H1 (cell line): ENCODE results near the gene ASB7. TPM values are rescaled to one million over a fixed set of nuclear protein-coding genes. Genes with fewer than 3 reads are reported as not detected.

ENCODE experiments used
- CTCF ChIA-PET: fragments of 300-600 bp; sonication (Branson Sonifier 250); formaldehyde crosslinking; loops from one replicate; lab custom pipeline; 2021; ENCODE audit not compliant: partially characterized antibody; lab: Charles Lee
- POLR2A ChIA-PET: fragments of 300-600 bp; sonication (Branson Sonifier 250); formaldehyde crosslinking; loops from one replicate; lab custom pipeline; 2021; ENCODE audit warnings: inconsistent platforms; ENCODE audit not compliant: partially characterized antibody; lab: Charles Lee
- DNase-seq, 2 experiments: peaks; one replicate each; pipeline versions ENCODE4 v3.0.0 to v3.0.0-alpha.2; 2010 to 2022; ENCODE audit warnings: low spot score in 2 of 2, low read depth in 1 of 2, mixed read lengths in 1 of 2
- FAIRE-seq: peaks from 2 replicates; lab custom pipeline; 2011; peaks lifted over from hg19 to GRCh38; lab: Jason Lieb, UNC
- H2AFZ ChIP-seq: 2 replicates; pipeline ENCODE4 v1.8.1; 2012; ENCODE audit warnings: low read length, inconsistent platforms
- H2AK5ac ChIP-seq: 2 replicates; pipeline ENCODE4 v1.6.1; 2013; ENCODE audit warnings: low read depth, low read length
- H2BK120ac ChIP-seq: replicated peaks from 2 replicates; pipeline ENCODE3; 2013; ENCODE audit warnings: low read depth, low read length, inconsistent platforms
- H2BK12ac ChIP-seq: 2 replicates; pipeline ENCODE4 v1.6.1; 2013; ENCODE audit warnings: low read depth, low read length
- H2BK15ac ChIP-seq: 2 replicates; pipeline ENCODE4 v1.6.1; 2013; ENCODE audit warnings: low read length
- H2BK20ac ChIP-seq: 2 replicates; pipeline ENCODE4 v1.6.1; 2013; ENCODE audit warnings: low read length
- H2BK5ac ChIP-seq: 2 replicates; pipeline ENCODE4 v1.6.1; 2013; ENCODE audit warnings: low read depth, low read length
- H3K14ac ChIP-seq: 2 replicates; pipeline ENCODE4 v1.6.1; 2013; ENCODE audit warnings: inconsistent platforms; ENCODE audit not compliant: insufficient read length
- H3K18ac ChIP-seq: 2 replicates; pipeline ENCODE4 v1.6.1; 2013; ENCODE audit warnings: low read length; ENCODE audit errors: extremely low read depth
- H3K23ac ChIP-seq: 2 replicates; pipeline ENCODE4 v1.6.1; 2013; ENCODE audit warnings: inconsistent platforms; ENCODE audit not compliant: insufficient read length
- H3K23me2 ChIP-seq: 2 replicates; pipeline ENCODE4 v1.6.1; 2013; ENCODE audit warnings: low read depth, low read length
- H3K27ac ChIP-seq: 2 replicates; pipeline ENCODE4 v1.6.1; 2011; ENCODE audit warnings: low read depth, low read length, inconsistent platforms
- H3K27me3 ChIP-seq, 4 experiments: replicated peaks in 1 of 4; 1 replicate in 1 of 4; 2 replicates in 3 of 4; pipeline versions ENCODE4 v1.6.1 to v1.8.1; 2011 to 2013; ENCODE audit warnings: low read length in 3 of 4, mild to moderate bottlenecking in 3 of 4, inconsistent platforms in 2 of 4, mixed read lengths in 2 of 4, moderate library complexity in 1 of 4; ENCODE audit not compliant: control insufficient read depth in 3 of 4, insufficient read depth in 3 of 4; ENCODE audit errors: extremely low read depth in 1 of 4
- H3K36me3 ChIP-seq, 4 experiments: 2 replicates each; pipeline versions ENCODE4 v1.6.1 to v1.8.1; 2011 to 2013; ENCODE audit warnings: mild to moderate bottlenecking in 4 of 4, low read length in 3 of 4, moderate library complexity in 2 of 4, control low read depth in 1 of 4, inconsistent platforms in 1 of 4; ENCODE audit not compliant: insufficient read depth in 4 of 4, control insufficient read depth in 2 of 4
- H3K4ac ChIP-seq: replicated peaks from 2 replicates; pipeline ENCODE3; 2013; ENCODE audit warnings: low read length, low read depth, mixed read lengths, inconsistent platforms; ENCODE audit not compliant: insufficient read length
- H3K4me1 ChIP-seq, 4 experiments: replicated peaks in 1 of 4; 1 replicate in 1 of 4; 2 replicates in 3 of 4; pipeline versions ENCODE4 v1.6.1 to v1.8.1; 2011 to 2013; ENCODE audit warnings: low read length in 3 of 4, inconsistent platforms in 2 of 4, mixed read lengths in 1 of 4; ENCODE audit not compliant: insufficient read depth in 4 of 4, control insufficient read depth in 3 of 4
- H3K4me2 ChIP-seq, 2 experiments: 2 replicates each; pipeline versions ENCODE4 v1.6.1 to v1.8.1; 2011 to 2013; ENCODE audit warnings: low read depth in 2 of 2, low read length in 2 of 2, control low read depth in 1 of 2, inconsistent platforms in 1 of 2, mild to moderate bottlenecking in 1 of 2; ENCODE audit not compliant: insufficient read depth in 1 of 2
- H3K4me3 ChIP-seq, 4 experiments: fragments of 200-600, 300-600 bp in 1 of 4; sonication (generic), shearing (Covaris generic), sonication (Bioruptor Twin) in 1 of 4; 2 replicates each; pipeline versions ENCODE4 v1.5.1 to v1.8.1; 2011 to 2016; ENCODE audit warnings: low read length in 4 of 4, low read depth in 3 of 4, control low read depth in 2 of 4, inconsistent platforms in 2 of 4, mild to moderate bottlenecking in 2 of 4, mixed read lengths in 1 of 4, moderate library complexity in 1 of 4; ENCODE audit not compliant: insufficient read depth in 2 of 4; ENCODE audit errors: extremely low read depth in 1 of 4
- H3K56ac ChIP-seq: replicated peaks from 2 replicates; pipeline ENCODE3; 2013; ENCODE audit warnings: low read depth, mild to moderate bottlenecking, mixed read lengths, low read length, inconsistent platforms; ENCODE audit not compliant: insufficient read length
- H3K79me1 ChIP-seq: 2 replicates; pipeline ENCODE4 v1.6.1; 2013; ENCODE audit warnings: low read depth, low read length, control low read depth
- H3K79me2 ChIP-seq, 2 experiments: 2 replicates each; pipeline versions ENCODE4 v1.6.1 to v1.8.1; 2012 to 2013; ENCODE audit warnings: low read length in 2 of 2, mild to moderate bottlenecking in 2 of 2, inconsistent platforms in 1 of 2; ENCODE audit not compliant: insufficient read depth in 2 of 2, control insufficient read depth in 1 of 2
- H3K9ac ChIP-seq, 4 experiments: replicated peaks in 1 of 4; 1 replicate in 1 of 4; 2 replicates in 3 of 4; pipeline versions ENCODE4 v1.6.1 to v1.8.1; 2011 to 2013; ENCODE audit warnings: low read depth in 3 of 4, low read length in 3 of 4, control low read depth in 2 of 4, mild to moderate bottlenecking in 2 of 4, moderate library complexity in 2 of 4, inconsistent platforms in 1 of 4; ENCODE audit errors: extremely low read depth in 1 of 4
- H3K9me3 ChIP-seq, 2 experiments: 2 replicates each; pipeline versions ENCODE4 v1.6.1 to v1.8.1; 2012 to 2013; ENCODE audit warnings: mild to moderate bottlenecking in 2 of 2, moderate library complexity in 2 of 2, control low read depth in 1 of 2, inconsistent platforms in 1 of 2, low read depth in 1 of 2, low read length in 1 of 2, mixed read lengths in 1 of 2; ENCODE audit not compliant: insufficient read depth in 2 of 2
- H4K20me1 ChIP-seq, 2 experiments: replicated peaks in 1 of 2; 2 replicates each; pipeline versions ENCODE3 to v1.8.1; 2011 to 2013; ENCODE audit warnings: inconsistent platforms in 2 of 2, low read length in 2 of 2, mild to moderate bottlenecking in 1 of 2; ENCODE audit not compliant: insufficient read depth in 2 of 2, control insufficient read depth in 1 of 2
- H4K5ac ChIP-seq: 2 replicates; pipeline ENCODE4 v1.6.1; 2013; ENCODE audit warnings: low read length, low read depth, mixed read lengths, inconsistent platforms; ENCODE audit not compliant: insufficient read length
- H4K8ac ChIP-seq: 2 replicates; pipeline ENCODE4 v1.8.0; 2013; ENCODE audit warnings: mild to moderate bottlenecking, moderate library complexity, low read length, inconsistent platforms; ENCODE audit not compliant: insufficient read depth; ENCODE audit errors: extremely low read depth
- H4K91ac ChIP-seq: replicated peaks from 2 replicates; pipeline ENCODE3; 2013; ENCODE audit warnings: low read length, mixed read lengths, inconsistent platforms; ENCODE audit not compliant: insufficient read length
- CHD1 ChIP-seq: IDR thresholded peaks from 2 replicates; pipeline ENCODE4 v1.6.1; 2012; ENCODE audit warnings: low read depth, low read length, improper control_type of control experiment
- FOSL1 ChIP-seq: IDR thresholded peaks from 2 replicates; pipeline ENCODE4 v1.6.1; 2011; ENCODE audit warnings: mild to moderate bottlenecking, low read depth, low read length, moderate library complexity; ENCODE audit not compliant: insufficient read depth
- GTF2F1 ChIP-seq: IDR thresholded peaks from 2 replicates; pipeline ENCODE4 v1.6.1; 2012; ENCODE audit warnings: low read depth, low read length, improper control_type of control experiment, borderline replicate concordance
- KDM4A ChIP-seq: IDR thresholded peaks from one replicate; pipeline ENCODE4 v1.7.1; 2012; ENCODE audit warnings: low read depth, mild to moderate bottlenecking, moderate library complexity, low read length, inconsistent platforms; ENCODE audit not compliant: severe bottlenecking
- MAX ChIP-seq: IDR thresholded peaks from 2 replicates; pipeline ENCODE4 v1.6.1; 2012; ENCODE audit warnings: inconsistent platforms
- NANOG ChIP-seq: IDR thresholded peaks from 2 replicates; pipeline ENCODE4 v1.6.1; 2011; ENCODE audit warnings: low read length, low read depth, mild to moderate bottlenecking, inconsistent platforms; ENCODE audit not compliant: insufficient read depth, poor library complexity, severe bottlenecking
- SP1 ChIP-seq: IDR thresholded peaks from 2 replicates; pipeline ENCODE4 v1.6.1; 2011; ENCODE audit warnings: low read depth, low read length
- SUZ12 ChIP-seq: fragments of 200-600 bp; sonication (generic); IDR thresholded peaks from 2 replicates; pipeline ENCODE4 v1.6.1; 2012; ENCODE audit warnings: mild to moderate bottlenecking, inconsistent platforms, low read length, moderate library complexity, mixed read lengths
- TAF1 ChIP-seq: IDR thresholded peaks from 2 replicates; pipeline ENCODE4 v1.6.1; 2011; ENCODE audit warnings: mild to moderate bottlenecking, low read depth, low read length
- TBP ChIP-seq: IDR thresholded peaks from 2 replicates; pipeline ENCODE4 v1.6.1; 2011; ENCODE audit warnings: low read depth, low read length, improper control_type of control experiment
- WGBS, 2 experiments: shearing (Covaris generic) in 1 of 2; methylation state at CpG; one replicate each; pipeline versions ENCODE4 v1.1.6 to v1.1.7; 2013 to 2015; ENCODE audit warnings: low lambda C conversion rate in 2 of 2, mixed read lengths in 2 of 2, inconsistent platforms in 1 of 2, low coverage in 1 of 2, missing lambda C conversion rate in 1 of 2; ENCODE audit not compliant: insufficient replicate concordance in 2 of 2, insufficient coverage in 1 of 2, insufficient read length in 1 of 2; ENCODE audit errors: extremely low coverage in 1 of 2, missing lambda C conversion rate in 1 of 2; 5-methylcytosine and 5-hydroxymethylcytosine counted together
- polyA plus RNA-seq, 7 experiments: library from polyadenylated mRNA; depleted of rRNA in 3 of 7; stranded (reverse) in 5 of 7; unstranded in 2 of 7; fragments of >200 nt in 5 of 7; fragments of 200-250 nt in 2 of 7; gene quantifications; 1 replicate in 5 of 7; 2 replicates in 1 of 7; 4 replicates in 1 of 7; pipeline versions ENCODE4 v1.2.1 to v1.2.3, GENCODE V29; 2011 to 2013; ENCODE audit warnings: missing spikeins in 2 of 7, mixed read lengths in 2 of 7
- total RNA-seq: library from RNA; stranded (reverse); fragmentation: NEBNext Ultra II Directional; extraction: Animal tissue kit (Norgen Biotek cat#: 25700); gene quantifications from 2 replicates; pipeline ENCODE4 v1.2.1, GENCODE V29; 2021

Gene ASB7
- total and polyA plus RNA-seq, 2 of the 8 experiments (the other 6 are each of a cell fraction or from before 2014, with no cell fraction given), result 5.2 to 12.8 TPM

DNA sequence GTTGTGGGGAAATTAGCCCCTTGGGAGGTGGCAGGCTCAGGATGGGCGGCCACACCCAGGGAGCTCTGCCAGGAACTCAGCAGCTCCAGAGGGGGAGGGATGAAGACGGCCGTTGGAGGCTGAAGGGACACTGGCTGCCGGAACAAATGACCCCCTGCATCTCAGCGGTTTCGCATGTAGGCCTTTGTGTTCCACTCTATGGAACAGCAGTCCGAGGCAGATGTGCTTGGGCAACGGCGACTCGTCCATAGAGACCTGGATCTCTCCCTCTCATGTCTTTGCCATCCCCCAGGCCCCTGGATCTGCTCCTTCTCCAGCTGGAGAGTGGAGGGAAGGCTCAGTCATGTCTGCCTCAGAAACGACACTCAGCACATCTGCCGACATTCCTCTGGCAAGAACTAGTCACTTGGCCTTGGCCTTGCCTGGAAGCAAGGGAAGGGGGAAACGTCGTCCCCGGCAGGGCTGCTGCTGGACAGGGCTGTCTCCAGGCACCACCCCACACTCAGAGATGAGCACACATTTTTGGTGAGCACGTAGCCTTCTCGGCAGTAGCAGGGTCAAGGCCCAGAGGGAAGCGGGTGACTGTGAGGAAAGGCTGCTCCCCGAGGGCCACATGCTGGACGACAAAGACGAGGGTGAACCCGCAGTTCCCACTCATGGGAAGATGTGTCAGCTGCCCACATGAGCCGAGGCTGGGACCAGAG is 83.8 kb downstream of the ASB7 start:
- no peak overlapping the region for H2AK5ac ChIP-seq
- POLR2A ChIA-PET, result no interaction called here

More for the DNA sequence above, 83.8 kb downstream of the ASB7 start:
- Histone ChIP-seq H2BK120ac (no peak overlapping the region), H2BK20ac (peak overlapping the region; percentile 86; the same call in 1 of the 2 replicates), H2BK15ac (peak overlapping the region; percentile 61; the same call in 1 of the 2 replicates), H4K8ac (peak overlapping the region; percentile 31; the same call in 1 of the 2 replicates), H3K23me2 (no peaks in the 10 kb centered on the region), H3K23ac (no peak overlapping the region), H3K36me3 (no peaks in the 10 kb centered on the region), H2BK5ac (no peak overlapping the region), H3K18ac (peak overlapping the region; percentile 7; the same call in 1 of the 2 replicates), H3K14ac (no peak overlapping the region), H2AFZ (no peak overlapping the region), H3K56ac (no peak overlapping the region), H2BK12ac (0 out of 2 replicates have a peak overlapping the region, but pooled peaks have one; percentile 50), H4K5ac (no peak overlapping the region), H4K91ac (no peak overlapping the region), H3K4me3 (no peak overlapping the region), H3K9me3 (peaks cover under 1 to 3% of the 10 kb centered on the region in 2 experiments; a peak in 1 of 4 replicates), H3K79me2 (no peaks in the 10 kb centered on the region), H3K79me1 (no peaks in the 10 kb centered on the region), H4K20me1 (no peaks in the 10 kb centered on the region), H3K4me2 (no peak overlapping the region), H3K4ac (no peak overlapping the region), H3K27me3 (0 out of 7 replicates have a peak, but pooled peaks cover 0 to 2% (median 0%) of the 10 kb centered on the region in 4 experiments), H3K27ac (no peak overlapping the region), H3K4me1 (peaks cover 6 to 10% (median 8%) of the 10 kb centered on the region in 4 experiments), H3K9ac (no peak overlapping the region)
- WGBS, 2 experiments, result 94% methylated on average over 23 of the region's 23 CpGs; no CpG with 5 or more reads in 1 of the 2 experiments
- DNase-seq (no peak), FAIRE-seq (no peak)
- CTCF ChIA-PET, result interaction anchor here (1.3 to 1.6 kb wide), 2 partner anchors 38 to 187 kb away, joined by 3 to 8 read pairs; no protein-coding TSS in a partner anchor
- TF ChIP-seq TAF1 (no peak), NANOG (no peak), SUZ12 (no peak), SP1 (no peak), CHD1 (no peak), FOSL1 (no peak), KDM4A (no peak), TBP (no peak), GTF2F1 (no peak), MAX (no peak)
